Body of pancreas (tissue), 4 donors: ENCODE measurements around the gene CCER1.

Experiments used
- POLR2A ChIP-seq, 3 donors: fragments of 450-650 bp; IDR thresholded peaks; one replicate each; pipeline ENCODE4 v1.6.1; 2016; ENCODE audit warnings: antibody characterized with exemption in 3 of 3, mild to moderate bottlenecking in 2 of 3
- TF ChIP-seq, protein P1 (sequence below), 7 experiments: fragments of 450-650 bp in 4 of 7; fragments of 200-600 bp in 3 of 7; sonication (generic) in 3 of 7; IDR thresholded peaks; one replicate each; pipeline ENCODE4 v1.5.1; 2016 to 2019; ENCODE audit warnings: antibody characterized with exemption in 7 of 7

DNA sequence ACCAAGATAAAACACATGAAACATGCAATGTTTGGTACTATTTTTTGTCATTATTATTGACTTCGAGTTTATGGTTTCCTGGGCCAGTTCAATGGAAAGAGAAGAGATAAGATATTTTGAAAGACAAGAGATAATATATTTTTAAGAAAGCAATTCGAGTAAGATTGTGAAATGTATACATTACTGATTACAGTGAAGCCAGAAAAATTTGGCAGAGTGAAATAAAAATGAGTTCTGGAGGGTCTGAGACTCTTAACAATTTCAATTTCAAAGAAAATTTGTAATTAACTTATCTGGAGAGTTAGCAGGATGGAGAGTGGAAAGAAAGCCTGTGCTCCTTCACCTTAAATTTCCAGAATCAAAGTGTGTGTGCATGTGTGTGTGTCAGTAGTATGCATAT is 17.3 kb downstream of the CCER1 start:
- TF ChIP-seq, protein P1, sequence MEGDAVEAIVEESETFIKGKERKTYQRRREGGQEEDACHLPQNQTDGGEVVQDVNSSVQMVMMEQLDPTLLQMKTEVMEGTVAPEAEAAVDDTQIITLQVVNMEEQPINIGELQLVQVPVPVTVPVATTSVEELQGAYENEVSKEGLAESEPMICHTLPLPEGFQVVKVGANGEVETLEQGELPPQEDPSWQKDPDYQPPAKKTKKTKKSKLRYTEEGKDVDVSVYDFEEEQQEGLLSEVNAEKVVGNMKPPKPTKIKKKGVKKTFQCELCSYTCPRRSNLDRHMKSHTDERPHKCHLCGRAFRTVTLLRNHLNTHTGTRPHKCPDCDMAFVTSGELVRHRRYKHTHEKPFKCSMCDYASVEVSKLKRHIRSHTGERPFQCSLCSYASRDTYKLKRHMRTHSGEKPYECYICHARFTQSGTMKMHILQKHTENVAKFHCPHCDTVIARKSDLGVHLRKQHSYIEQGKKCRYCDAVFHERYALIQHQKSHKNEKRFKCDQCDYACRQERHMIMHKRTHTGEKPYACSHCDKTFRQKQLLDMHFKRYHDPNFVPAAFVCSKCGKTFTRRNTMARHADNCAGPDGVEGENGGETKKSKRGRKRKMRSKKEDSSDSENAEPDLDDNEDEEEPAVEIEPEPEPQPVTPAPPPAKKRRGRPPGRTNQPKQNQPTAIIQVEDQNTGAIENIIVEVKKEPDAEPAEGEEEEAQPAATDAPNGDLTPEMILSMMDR (IDR thresholded peaks at IDR 0.05) = no peak
- no peak for TF ChIP-seq POLR2A (IDR thresholded peaks at IDR 0.05)
